ENCODE measurements around the gene PCK1. TPM values are rescaled to one million over a fixed set of nuclear protein-coding genes. Genes with fewer than 3 reads are reported as not detected.

The PCK1 gene
- polyA plus RNA-seq, 3 donors = not detected

DNA sequence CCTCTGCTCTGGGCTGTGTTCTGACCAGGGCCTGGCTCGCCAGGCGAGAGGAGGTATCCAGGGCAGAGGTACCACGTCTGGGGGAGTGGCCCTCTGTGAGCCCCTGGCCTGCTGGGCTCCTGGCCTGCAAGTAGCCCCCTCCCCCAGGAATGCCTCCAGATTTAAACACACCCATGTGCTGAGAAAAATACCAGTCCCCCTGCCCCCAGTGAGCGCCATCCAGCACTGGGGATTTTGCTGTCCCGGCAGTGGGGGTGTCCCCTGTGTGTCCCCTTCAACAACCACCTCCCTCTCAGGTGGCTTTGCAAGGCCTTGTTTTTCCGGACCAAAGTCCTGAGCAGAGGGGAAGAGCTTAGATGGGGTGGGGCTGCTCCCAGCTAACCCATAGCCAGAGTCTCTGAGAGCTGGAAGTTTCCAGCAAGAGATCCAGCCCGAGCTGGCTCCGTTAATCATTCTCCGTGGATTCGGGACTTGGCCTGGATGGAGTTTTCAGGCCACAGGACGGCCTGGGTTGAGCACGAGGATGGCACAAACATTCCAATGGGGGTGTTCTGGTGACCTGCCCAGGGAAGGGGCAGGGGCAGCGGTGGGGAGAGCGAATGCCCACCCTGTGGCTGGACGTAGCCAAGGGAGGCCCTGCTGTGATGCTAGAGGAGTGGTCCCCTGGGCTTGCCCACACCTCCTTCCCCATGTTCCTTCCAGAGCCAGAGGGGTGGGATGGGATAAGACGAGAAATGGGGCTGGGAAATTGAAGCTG lies 29.0 kb downstream of the PCK1 start:
- intact Hi-C loops (cut with micrococcal nuclease) = loop anchor here (5.0 to 10.0 kb wide), 2 partner anchors 205 to 243 kb away; no protein-coding TSS in a partner anchor
- no peak for DNase-seq
- Histone ChIP-seq H3K4me3 (replicated peaks in 1 of 3; ENCODE audit: low read depth in 2 of 3, low read length in 3 of 3) (no peak overlapping the region), H3K9ac (ENCODE audit: insufficient read depth, low read length, poor library complexity, severe bottlenecking) (no peak overlapping the region), H3K79me2 (ENCODE audit: insufficient read depth, low read length) (no peaks in the 10 kb centered on the region), H2AFZ (ENCODE audit: insufficient read depth, low read depth, low read length, poor library complexity, severe bottlenecking) (no peak overlapping the region), H4K20me1 (ENCODE audit: insufficient read depth, low read length) (no peaks in the 10 kb centered on the region), H3K9me3 (replicated peaks in 1 of 2; ENCODE audit: control insufficient read depth in 1 of 2, insufficient read depth in 1 of 2, low read length in 2 of 2) (peaks cover 0 to 8% of the 10 kb centered on the region in 2 donors), H3K36me3 (replicated peaks in 1 of 2; ENCODE audit: control insufficient read depth in 1 of 2, insufficient read depth in 2 of 2, low read length in 2 of 2) (no peaks in the 10 kb centered on the region), H3K27ac (ENCODE audit: low read depth in 1 of 2, low read length in 2 of 2) (no peak overlapping the region), H3K27me3 (ENCODE audit: control insufficient read depth in 2 of 2, insufficient read depth in 2 of 2, low read length in 2 of 2) (peaks cover 0 to 8% of the 10 kb centered on the region in 2 donors), H3K4me2 (replicated peaks; ENCODE audit: extremely low read depth, low read length, poor library complexity, severe bottlenecking) (no peak overlapping the region), H3K4me1 (ENCODE audit: control insufficient read depth in 1 of 2, insufficient read depth in 2 of 2, low read length in 2 of 2) (no peaks in the 10 kb centered on the region)
- H3K4me3 Mint-ChIP-seq = no peak overlapping the region
- peaks cover 2 to 16% (median 6%) of the 10 kb centered on the region in 7 donors for H3K9me3 Mint-ChIP-seq
- peaks cover 2% of the 10 kb centered on the region for H3K4me1 Mint-ChIP-seq
- H3K27me3 Mint-ChIP-seq (ENCODE audit: low read depth in 3 of 3) = peaks cover 9 to 42% (median 10%) of the 10 kb centered on the region in 3 donors
- 94% methylated on average over 11 of the region's 16 CpGs for WGBS (ENCODE audit: insufficient coverage)
- peak overlapping the region in 1 of 7 donors; percentile 73 for H3K27ac Mint-ChIP-seq
- H3K36me3 Mint-ChIP-seq = no peaks in the 10 kb centered on the region
- TF ChIP-seq, protein P1, sequence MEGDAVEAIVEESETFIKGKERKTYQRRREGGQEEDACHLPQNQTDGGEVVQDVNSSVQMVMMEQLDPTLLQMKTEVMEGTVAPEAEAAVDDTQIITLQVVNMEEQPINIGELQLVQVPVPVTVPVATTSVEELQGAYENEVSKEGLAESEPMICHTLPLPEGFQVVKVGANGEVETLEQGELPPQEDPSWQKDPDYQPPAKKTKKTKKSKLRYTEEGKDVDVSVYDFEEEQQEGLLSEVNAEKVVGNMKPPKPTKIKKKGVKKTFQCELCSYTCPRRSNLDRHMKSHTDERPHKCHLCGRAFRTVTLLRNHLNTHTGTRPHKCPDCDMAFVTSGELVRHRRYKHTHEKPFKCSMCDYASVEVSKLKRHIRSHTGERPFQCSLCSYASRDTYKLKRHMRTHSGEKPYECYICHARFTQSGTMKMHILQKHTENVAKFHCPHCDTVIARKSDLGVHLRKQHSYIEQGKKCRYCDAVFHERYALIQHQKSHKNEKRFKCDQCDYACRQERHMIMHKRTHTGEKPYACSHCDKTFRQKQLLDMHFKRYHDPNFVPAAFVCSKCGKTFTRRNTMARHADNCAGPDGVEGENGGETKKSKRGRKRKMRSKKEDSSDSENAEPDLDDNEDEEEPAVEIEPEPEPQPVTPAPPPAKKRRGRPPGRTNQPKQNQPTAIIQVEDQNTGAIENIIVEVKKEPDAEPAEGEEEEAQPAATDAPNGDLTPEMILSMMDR (IDR thresholded peaks at IDR 0.05) = no peak

DNA sequence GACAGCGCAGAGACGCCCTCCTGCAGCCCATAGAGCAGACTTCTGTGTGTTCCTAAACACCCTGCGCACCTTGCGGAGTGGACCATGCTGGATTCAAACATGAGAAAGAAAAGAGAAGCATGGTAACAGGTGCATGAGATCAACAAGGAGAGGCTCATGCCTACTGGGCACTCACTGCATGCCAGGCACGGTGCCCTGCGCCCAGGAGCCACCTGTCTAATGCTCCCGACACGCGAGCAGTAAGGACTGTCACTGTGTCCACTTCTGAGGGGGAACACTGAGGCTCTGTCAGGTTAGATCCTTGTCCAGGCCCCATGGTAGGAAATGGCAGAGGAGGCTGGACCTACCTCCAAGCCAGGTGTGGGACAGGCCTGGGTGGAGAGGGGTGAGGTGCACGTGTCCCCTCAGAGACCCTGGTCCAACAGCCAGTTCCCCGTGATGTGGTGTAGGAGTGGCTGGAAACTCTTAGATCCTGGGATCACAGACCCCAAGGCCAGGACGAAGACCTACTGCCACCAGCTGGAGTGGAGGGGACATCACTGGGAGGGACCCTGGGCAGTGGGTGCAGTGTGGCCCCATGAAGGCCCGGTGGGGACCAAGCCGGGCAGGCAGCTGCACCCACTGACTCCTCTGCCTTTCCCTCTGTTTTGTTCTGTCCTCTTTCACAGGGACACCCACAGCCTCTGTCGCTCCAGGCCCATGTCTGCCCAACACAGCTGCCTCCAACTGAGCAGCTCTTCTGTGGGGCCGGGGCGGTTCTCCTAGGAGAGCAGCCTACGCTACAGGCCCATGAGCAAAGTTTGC lies 29.8 kb downstream of the PCK1 start:
- Mint-ChIP-seq H3K36me3 (no peaks in the 10 kb centered on the region), H3K4me3 (no peak overlapping the region), H3K4me1 (peaks cover 2% of the 10 kb centered on the region), H3K9me3 (peaks cover 2 to 16% (median 6%) of the 10 kb centered on the region in 7 donors), H3K27me3 (ENCODE audit: low read depth in 3 of 3) (peaks cover 8 to 34% (median 13%) of the 10 kb centered on the region in 3 donors), H3K27ac (no peak overlapping the region)
- Histone ChIP-seq H3K4me1 (ENCODE audit: control insufficient read depth in 1 of 2, insufficient read depth in 2 of 2, low read length in 2 of 2) (no peaks in the 10 kb centered on the region), H2AFZ (ENCODE audit: insufficient read depth, low read depth, low read length, poor library complexity, severe bottlenecking) (no peak overlapping the region), H3K36me3 (replicated peaks in 1 of 2; ENCODE audit: control insufficient read depth in 1 of 2, insufficient read depth in 2 of 2, low read length in 2 of 2) (no peaks in the 10 kb centered on the region), H3K4me2 (replicated peaks; ENCODE audit: extremely low read depth, low read length, poor library complexity, severe bottlenecking) (no peak overlapping the region), H3K4me3 (replicated peaks in 1 of 3; ENCODE audit: low read depth in 2 of 3, low read length in 3 of 3) (no peak overlapping the region), H3K27ac (ENCODE audit: low read depth in 1 of 2, low read length in 2 of 2) (no peak overlapping the region), H3K9me3 (replicated peaks in 1 of 2; ENCODE audit: control insufficient read depth in 1 of 2, insufficient read depth in 1 of 2, low read length in 2 of 2) (peaks cover 0 to 8% of the 10 kb centered on the region in 2 donors), H3K27me3 (ENCODE audit: control insufficient read depth in 2 of 2, insufficient read depth in 2 of 2, low read length in 2 of 2) (peaks cover 0 to 5% of the 10 kb centered on the region in 2 donors), H3K79me2 (ENCODE audit: insufficient read depth, low read length) (no peaks in the 10 kb centered on the region), H3K9ac (ENCODE audit: insufficient read depth, low read length, poor library complexity, severe bottlenecking) (no peak overlapping the region), H4K20me1 (ENCODE audit: insufficient read depth, low read length) (no peaks in the 10 kb centered on the region)
- intact Hi-C loops (cut with micrococcal nuclease) = loop anchor here (5.0 to 10.0 kb wide), 2 partner anchors 206 to 243 kb away; no protein-coding TSS in a partner anchor
- WGBS (ENCODE audit: insufficient coverage) = 91% methylated on average over 18 of the region's 18 CpGs
- no peak for DNase-seq
- TF ChIP-seq, protein P1 (IDR thresholded peaks at IDR 0.05) = no peak

Data from CD14-positive monocyte (primary cell).